Type B pancreatic cell (in vitro differentiated cells): Measurements from ENCODE around the gene NEUROG3. TPM values are rescaled to one million over a fixed set of nuclear protein-coding genes. Genes with fewer than 3 reads are reported as not detected.

Experiments
- DNase-seq: peaks from one replicate; pipeline ENCODE4 v3.0.0; 2021; ENCODE audit warnings: mixed read lengths; ENCODE audit not compliant: unreplicated experiment; ENCODE audit errors: extremely low spot score
- H3K27ac Mint-ChIP-seq: 2 replicates; pipeline ENCODE4 v1.8.0; 2021; ENCODE audit warnings: mild to moderate bottlenecking, mixed read lengths
- H3K27me3 Mint-ChIP-seq: 2 replicates; pipeline ENCODE4 v1.8.0; 2021; ENCODE audit warnings: mixed read lengths
- H3K36me3 Mint-ChIP-seq: 2 replicates; pipeline ENCODE4 v1.8.0; 2021; ENCODE audit warnings: mixed read lengths
- H3K4me1 Mint-ChIP-seq: one replicate; pipeline ENCODE4 v1.8.0; 2021; ENCODE audit warnings: mixed read lengths; ENCODE audit not compliant: unreplicated experiment
- H3K4me3 Mint-ChIP-seq: 2 replicates; pipeline ENCODE4 v1.8.0; 2021; ENCODE audit warnings: mild to moderate bottlenecking, mixed read lengths
- H3K9me3 Mint-ChIP-seq: 2 replicates; pipeline ENCODE4 v1.8.0; 2021; ENCODE audit warnings: mixed read lengths
- CTCF ChIP-seq: fragments of 200-600 bp; sonication (generic); conservative IDR thresholded peaks from 2 replicates; pipeline ENCODE4 v1.5.0; 2021; ENCODE audit warnings: antibody characterized with exemption, mild to moderate bottlenecking
- total RNA-seq: library from RNA; stranded (reverse); gene quantifications from 2 replicates; pipeline ENCODE4 v1.2.1, GENCODE V29; 2021; ENCODE audit warnings: low replicate concordance

NEUROG3 gene
- total RNA-seq, 1 donor from 2014 or later = 0.51 TPM

GRCh38 chr10:69576334-69577011 lies 3.3 kb upstream of the NEUROG3 start:
- no peak for DNase-seq
- no peak overlapping the region for H3K4me3 Mint-ChIP-seq
- peaks cover 95% of the 10 kb centered on the region for H3K27me3 Mint-ChIP-seq
- no peaks in the 10 kb centered on the region for H3K9me3 Mint-ChIP-seq
- H3K36me3 Mint-ChIP-seq = no peaks in the 10 kb centered on the region
- no peak for TF ChIP-seq CTCF
- H3K27ac Mint-ChIP-seq = no peak overlapping the region
- H3K4me1 Mint-ChIP-seq = peaks cover 5% of the 10 kb centered on the region

GRCh38 chr10:69575164-69575722 lies 2.0 kb upstream of the NEUROG3 start:
- H3K4me1 Mint-ChIP-seq = peaks cover 5% of the 10 kb centered on the region

GRCh38 chr10:69574571-69574978 lies 1.4 kb upstream of the NEUROG3 start:
- Mint-ChIP-seq H3K36me3 (no peaks in the 10 kb centered on the region), H3K4me1 (peaks cover 5% of the 10 kb centered on the region), H3K27ac (no peak overlapping the region), H3K27me3 (peaks cover 95% of the 10 kb centered on the region), H3K4me3 (peak overlapping the region; percentile 66), H3K9me3 (no peaks in the 10 kb centered on the region)
- TF ChIP-seq CTCF = no peak
- DNase-seq = no peak

More at GRCh38 chr10:69575164-69575722, 2.0 kb upstream of the NEUROG3 start:
- Mint-ChIP-seq H3K36me3 (no peaks in the 10 kb centered on the region), H3K9me3 (no peaks in the 10 kb centered on the region), H3K4me3 (no peak overlapping the region), H3K27ac (no peak overlapping the region), H3K27me3 (peaks cover 95% of the 10 kb centered on the region)
- DNase-seq = no peak
- no peak for TF ChIP-seq CTCF

- Mint-ChIP-seq H3K4me3 (peak overlapping the region; percentile 70), H3K36me3 (no peaks in the 10 kb centered on the region), H3K4me1 (peaks cover 5% of the 10 kb centered on the region), H3K9me3 (no peaks in the 10 kb centered on the region), H3K27ac (no peak overlapping the region), H3K27me3 (peaks cover 95% of the 10 kb centered on the region)
- DNase-seq = no peak
- TF ChIP-seq CTCF = no peak
Observed at GRCh38 chr10:69572159-69573055, 815 bp downstream of the NEUROG3 start.

GRCh38 chr10:69571618-69572158 lies 1.5 kb downstream of the NEUROG3 start:
- peak overlapping the region; percentile 71 for H3K4me3 Mint-ChIP-seq
- no peaks in the 10 kb centered on the region for H3K36me3 Mint-ChIP-seq
- DNase-seq = no peak
- H3K9me3 Mint-ChIP-seq = no peaks in the 10 kb centered on the region
- H3K4me1 Mint-ChIP-seq = peaks cover 5% of the 10 kb centered on the region
- H3K27ac Mint-ChIP-seq = no peak overlapping the region
- TF ChIP-seq CTCF = no peak
- H3K27me3 Mint-ChIP-seq = peaks cover 95% of the 10 kb centered on the region
